ENCODE measurements around the gene RABGEF1. TPM values are rescaled to one million over a fixed set of nuclear protein-coding genes. Genes with fewer than 3 reads are reported as not detected.

The RABGEF1 gene
- total and polyA plus RNA-seq, 4 donors: 5.2 to 14.0 (median 7.7) TPM

- 88% methylated on average over 10 of the region's 10 CpGs for WGBS
Observed at GRCh38 chr7:66698652-66699205, 41.8 kb upstream of the RABGEF1 start.

GRCh38 chr7:66699998-66700397 is 40.5 kb upstream of the RABGEF1 start:
- Histone ChIP-seq H3K27me3 (ENCODE audit: control insufficient read depth in 4 of 4, insufficient read depth in 4 of 4, low read length in 3 of 4) (no peaks in the 10 kb centered on the region), H3K9ac (ENCODE audit: low read depth in 1 of 2, low read length in 2 of 2) (no peak overlapping the region), H3K4me1 (ENCODE audit: control insufficient read depth in 4 of 4, insufficient read depth in 4 of 4, low read length in 3 of 4) (no peaks in the 10 kb centered on the region), H3K36me3 (ENCODE audit: control insufficient read depth in 4 of 4, insufficient read depth in 3 of 4, low read depth in 1 of 4, low read length in 3 of 4) (no peaks in the 10 kb centered on the region), H3K27ac (ENCODE audit: low read depth in 1 of 2, low read length in 2 of 2) (no peak overlapping the region), H3K9me3 (ENCODE audit: control insufficient read depth in 4 of 4, low read length in 3 of 4) (no peaks in the 10 kb centered on the region), H3K4me3 (ENCODE audit: low read depth in 1 of 3, low read length in 3 of 3) (no peak overlapping the region)
- WGBS: 81% methylated on average over 6 of the region's 6 CpGs
- no peak for DNase-seq (ENCODE audit: low spot score)
- peak; percentile 23 to 49 for TF ChIP-seq RXRA (IDR thresholded peaks at IDR 0.05)
- TF ChIP-seq YY1 (IDR thresholded peaks at IDR 0.05): no peak
- no peak for TF ChIP-seq FOXA2 (IDR thresholded peaks at IDR 0.05)
- no peak for TF ChIP-seq HNF4A (conservative IDR thresholded peaks at IDR 0.05)
- no peak for TF ChIP-seq RAD21 (IDR thresholded peaks at IDR 0.05)
- TF ChIP-seq EGR1 (IDR thresholded peaks at IDR 0.05; ENCODE audit: low read depth in 2 of 2): no peak
- TF ChIP-seq CTCF (IDR thresholded peaks at IDR 0.05; ENCODE audit: low read depth, low read length, missing input control): no peak

More at GRCh38 chr7:66698652-66699205, 41.8 kb upstream of the RABGEF1 start:
- no peaks in the 10 kb centered on the region for H3K36me3 ChIP-seq (ENCODE audit: control insufficient read depth in 4 of 4, insufficient read depth in 3 of 4, low read depth in 1 of 4, low read length in 3 of 4)
- DNase-seq (ENCODE audit: low spot score): no peak
- H3K9ac ChIP-seq (ENCODE audit: low read depth in 1 of 2, low read length in 2 of 2): no peak overlapping the region
- H3K9me3 ChIP-seq (ENCODE audit: control insufficient read depth in 4 of 4, low read length in 3 of 4): no peaks in the 10 kb centered on the region
- no peaks in the 10 kb centered on the region for H3K27me3 ChIP-seq (ENCODE audit: control insufficient read depth in 4 of 4, insufficient read depth in 4 of 4, low read length in 3 of 4)
- H3K4me3 ChIP-seq (ENCODE audit: low read depth in 1 of 3, low read length in 3 of 3): no peak overlapping the region
- H3K4me1 ChIP-seq (ENCODE audit: control insufficient read depth in 4 of 4, insufficient read depth in 4 of 4, low read length in 3 of 4): no peaks in the 10 kb centered on the region
- TF ChIP-seq NR2F2 (IDR thresholded peaks at IDR 0.05) (no peak), HNF4G (IDR thresholded peaks at IDR 0.05) (no peak), HNF4A (conservative IDR thresholded peaks at IDR 0.05) (no peak), MAX (IDR thresholded peaks at IDR 0.05) (no peak), SP1 (IDR thresholded peaks at IDR 0.05) (no peak)
- H3K27ac ChIP-seq (ENCODE audit: low read depth in 1 of 2, low read length in 2 of 2): no peak overlapping the region

GRCh38 chr7:66700633-66701131 is 39.9 kb upstream of the RABGEF1 start:
- no peak overlapping the region for H3K9ac ChIP-seq (ENCODE audit: low read depth in 1 of 2, low read length in 2 of 2)
- no peak for TF ChIP-seq ATF3 (IDR thresholded peaks at IDR 0.05)
- no peak for TF ChIP-seq REST (IDR thresholded peaks at IDR 0.05)
- no peak for TF ChIP-seq HNF4G (IDR thresholded peaks at IDR 0.05)
- TF ChIP-seq FOXA2 (IDR thresholded peaks at IDR 0.05): no peak
- no peak for TF ChIP-seq EGR1 (IDR thresholded peaks at IDR 0.05; ENCODE audit: low read depth in 2 of 2)
- TF ChIP-seq TAF1 (conservative IDR thresholded peaks at IDR 0.05): no peak
- TF ChIP-seq SP1 (IDR thresholded peaks at IDR 0.05): no peak
- TF ChIP-seq GABPA (IDR thresholded peaks at IDR 0.05 in 1 of 2, conservative IDR thresholded peaks at IDR 0.05 in 1 of 2): no peak
- TF ChIP-seq HNF4A (conservative IDR thresholded peaks at IDR 0.05): no peak
- no peak for TF ChIP-seq FOXA1 (IDR thresholded peaks at IDR 0.05)
- H3K36me3 ChIP-seq (ENCODE audit: control insufficient read depth in 4 of 4, insufficient read depth in 3 of 4, low read depth in 1 of 4, low read length in 3 of 4): no peaks in the 10 kb centered on the region
- no peaks in the 10 kb centered on the region for H3K4me1 ChIP-seq (ENCODE audit: control insufficient read depth in 4 of 4, insufficient read depth in 4 of 4, low read length in 3 of 4)
- WGBS: 95% methylated on average over 7 of the region's 7 CpGs
- H3K27ac ChIP-seq (ENCODE audit: low read depth in 1 of 2, low read length in 2 of 2): no peak overlapping the region
- H3K9me3 ChIP-seq (ENCODE audit: control insufficient read depth in 4 of 4, low read length in 3 of 4): no peaks in the 10 kb centered on the region
- H3K27me3 ChIP-seq (ENCODE audit: control insufficient read depth in 4 of 4, insufficient read depth in 4 of 4, low read length in 3 of 4): no peaks in the 10 kb centered on the region
- H3K4me3 ChIP-seq (ENCODE audit: low read depth in 1 of 3, low read length in 3 of 3): no peak overlapping the region
- DNase-seq (ENCODE audit: low spot score): no peak
